Measurements from ENCODE around the gene ZC3H14. TPM values are rescaled to one million over a fixed set of nuclear protein-coding genes. Genes with fewer than 3 reads are reported as not detected.

ZC3H14 gene
- total RNA-seq, 1 donor from 2014 or later, result 49.4 TPM

GRCh38 chr14:88551094-88551870 is 11.6 kb upstream of the ZC3H14 start:
- intact Hi-C loops (cut with micrococcal nuclease), result no loop called here
- ATAC-seq (peak; percentile 77), DNase-seq (peak; percentile 84)

GRCh38 chr14:88551980-88552431 is 10.8 kb upstream of the ZC3H14 start:
- no peak for DNase-seq
- intact Hi-C loops (cut with micrococcal nuclease), result no loop called here
- ATAC-seq, result peak; percentile 32

GRCh38 chr14:88552876-88553275 is 10.0 kb upstream of the ZC3H14 start:
- ATAC-seq, result no peak
- DNase-seq, result no peak
- intact Hi-C loops (cut with micrococcal nuclease), result no loop called here

GRCh38 chr14:88553886-88554456 is 8.9 kb upstream of the ZC3H14 start:
- intact Hi-C loops (cut with micrococcal nuclease), result no loop called here
- DNase-seq, result no peak
- no peak for ATAC-seq

GRCh38 chr14:88554457-88555286 is 8.2 kb upstream of the ZC3H14 start, which contains the start of gene PTPN21:
Gene PTPN21, minus strand, starts transcription at chr14:88555007. Its CDS starts 4,590 bp downstream, at chr14:88550417.
- peak; percentile 92 for ATAC-seq
- intact Hi-C loops (cut with micrococcal nuclease), result no loop called here
- peak; percentile 91 for DNase-seq

GRCh38 chr14:88556581-88556980 is 6.3 kb upstream of the ZC3H14 start:
- ATAC-seq (no peak), DNase-seq (no peak)
- intact Hi-C loops (cut with micrococcal nuclease), result no loop called here

- intact Hi-C loops (cut with micrococcal nuclease), result loop anchor here (5.0 kb wide), 1 partner anchor 68 kb away; no protein-coding TSS in a partner anchor
- ATAC-seq, result no peak
- no peak for DNase-seq
Observed at GRCh38 chr14:88559852-88560251, 3.0 kb upstream of the ZC3H14 start.

- intact Hi-C loops (cut with micrococcal nuclease), result loop anchor here (5.0 kb wide), 1 partner anchor 70 kb away; no protein-coding TSS in a partner anchor
- ATAC-seq (no peak), DNase-seq (no peak)
Observed at GRCh38 chr14:88562532-88562830, 356 bp upstream of the ZC3H14 start.

GRCh38 chr14:88563845-88564244 is 1.0 kb downstream of the ZC3H14 start:
- intact Hi-C loops (cut with micrococcal nuclease), result loop anchor here (5.0 kb wide), 1 partner anchor 72 kb away; no protein-coding TSS in a partner anchor

GRCh38 chr14:88565427-88565826 is 2.6 kb downstream of the ZC3H14 start:
- intact Hi-C loops (cut with micrococcal nuclease), result no loop called here
- no peak for DNase-seq
- no peak for ATAC-seq

More at GRCh38 chr14:88563845-88564244, 1.0 kb downstream of the ZC3H14 start:
- ATAC-seq (no peak), DNase-seq (no peak)

- no peak for ATAC-seq
- no peak for DNase-seq
- intact Hi-C loops (cut with micrococcal nuclease), result no loop called here
Observed at GRCh38 chr14:88568196-88568595, 5.4 kb downstream of the ZC3H14 start.

GRCh38 chr14:88572117-88572516 is 9.3 kb downstream of the ZC3H14 start:
- intact Hi-C loops (cut with micrococcal nuclease), result no loop called here
- ATAC-seq (no peak), DNase-seq (no peak)

GRCh38 chr14:88576222-88576621 is 13.4 kb downstream of the ZC3H14 start:
- intact Hi-C loops (cut with micrococcal nuclease), result no loop called here
- ATAC-seq (no peak), DNase-seq (no peak)

GRCh38 chr14:88584451-88584850 is 21.6 kb downstream of the ZC3H14 start:
- intact Hi-C loops (cut with micrococcal nuclease), result no loop called here
- DNase-seq, result no peak
- ATAC-seq, result no peak

- DNase-seq (no peak), ATAC-seq (no peak)
- intact Hi-C loops (cut with micrococcal nuclease), result no loop called here
Observed at GRCh38 chr14:88588081-88588480, 25.2 kb downstream of the ZC3H14 start.

- ATAC-seq, result no peak
- intact Hi-C loops (cut with micrococcal nuclease), result no loop called here
- DNase-seq, result no peak
Observed at GRCh38 chr14:88590173-88590572, 27.3 kb downstream of the ZC3H14 start.

- intact Hi-C loops (cut with micrococcal nuclease), result no loop called here
- ATAC-seq (no peak), DNase-seq (no peak)
Observed at GRCh38 chr14:88592031-88592430, 29.2 kb downstream of the ZC3H14 start.

- DNase-seq (no peak), ATAC-seq (no peak)
- intact Hi-C loops (cut with micrococcal nuclease), result no loop called here
Observed at GRCh38 chr14:88597038-88597437, 34.2 kb downstream of the ZC3H14 start.

GRCh38 chr14:88597601-88598000 is 34.8 kb downstream of the ZC3H14 start:
- no peak for ATAC-seq
- intact Hi-C loops (cut with micrococcal nuclease), result no loop called here
- DNase-seq, result no peak

GRCh38 chr14:88598097-88598675 is 35.3 kb downstream of the ZC3H14 start:
- intact Hi-C loops (cut with micrococcal nuclease), result no loop called here
- no peak for ATAC-seq
- no peak for DNase-seq

All from left ventricle myocardium superior (tissue), 1 donor.